AG04450 (cell line): ENCODE data around the gene DAGLA. TPM values are rescaled to one million over a fixed set of nuclear protein-coding genes. Genes with fewer than 3 reads are reported as not detected.

ENCODE experiments used
- CTCF ChIA-PET: fragments of 300-600, 350-600 bp; formaldehyde crosslinking; extraction: SDS; loops from one replicate; lab custom pipeline; 2022; ENCODE audit warnings: antibody characterized with exemption, inconsistent platforms; lab: Charles Lee
- POLR2A ChIA-PET: fragments of 350-600 bp; formaldehyde crosslinking; extraction: SDS; loops from one replicate; lab custom pipeline; 2021; ENCODE audit warnings: antibody characterized with exemption, inconsistent platforms; lab: Yijun Ruan, JAX
- DNase-seq: peaks from one replicate; pipeline ENCODE4 v3.0.0-alpha.2; 2011; ENCODE audit warnings: low read depth, low spot score
- H3K27ac ChIP-seq: one replicate; pipeline ENCODE4 v1.5.1; 2012; ENCODE audit warnings: low read depth, low read length, control low read depth
- H3K27me3 ChIP-seq: one replicate; pipeline ENCODE4 v1.6.0; 2012; ENCODE audit warnings: low read length; ENCODE audit not compliant: control insufficient read depth, insufficient read depth
- H3K4me3 ChIP-seq: 2 replicates; pipeline ENCODE4 v1.5.1; 2011; ENCODE audit warnings: mild to moderate bottlenecking, low read depth, low read length, control low read depth
- H3K9me3 ChIP-seq: 2 replicates; pipeline ENCODE4 v1.5.1; 2012; ENCODE audit warnings: low read length; ENCODE audit not compliant: control insufficient read depth, insufficient read depth
- polyA plus RNA-seq: library from polyadenylated mRNA; depleted of rRNA; stranded (reverse); fragments of >200 nt; gene quantifications from 2 replicates; pipeline ENCODE4 v1.2.3, GENCODE V29; 2011
- TF ChIP-seq, protein P1 (sequence below): IDR thresholded peaks from 2 replicates; pipeline ENCODE4 v1.5.1; 2011; ENCODE audit warnings: low read depth, low read length, control low read depth, inconsistent platforms

DAGLA gene
- polyA plus RNA-seq, 1 experiment = 1.1 TPM

DNA sequence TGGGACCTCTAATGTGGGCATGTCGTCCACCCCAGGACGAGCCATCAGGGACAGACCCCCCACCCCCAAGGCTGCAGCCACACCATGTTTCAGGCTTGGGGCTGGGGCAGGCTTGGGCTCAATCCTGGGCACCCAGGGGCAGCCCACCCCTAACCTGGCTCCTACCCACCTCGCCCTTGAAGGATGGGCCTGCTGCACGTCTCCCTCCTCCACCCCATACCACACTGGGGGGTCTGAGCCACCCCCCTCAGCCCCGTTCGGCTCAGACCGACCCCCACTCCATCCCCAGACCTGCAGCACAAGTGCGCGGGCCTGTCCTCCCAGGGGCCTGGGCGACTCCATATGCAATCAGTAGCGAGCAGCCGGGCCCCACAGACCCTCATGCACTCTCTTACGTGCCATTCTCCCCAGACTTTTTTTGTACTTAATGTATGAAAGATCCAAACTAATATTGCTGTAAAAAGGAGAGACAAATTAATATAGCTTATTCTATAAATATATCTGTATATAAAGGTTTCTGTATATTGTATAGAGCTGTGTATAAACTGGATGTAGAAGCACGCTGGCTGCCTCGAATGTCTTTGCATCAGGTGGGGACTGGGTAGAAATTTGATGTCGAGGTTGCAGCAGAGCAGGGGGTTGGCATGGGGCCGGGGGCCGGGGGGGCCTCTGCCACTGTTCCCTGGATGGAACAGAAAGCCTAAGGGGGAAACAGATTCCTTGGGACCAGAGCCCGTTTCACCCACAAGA is 66.4 kb downstream of the DAGLA start:
- no peak for DNase-seq
- POLR2A ChIA-PET = interaction anchor here (1.9 kb wide), 1 partner anchor 13 kb away, joined by 7 read pairs; no protein-coding TSS in a partner anchor
- no peak overlapping the region for H3K27ac ChIP-seq
- TF ChIP-seq, protein P1, sequence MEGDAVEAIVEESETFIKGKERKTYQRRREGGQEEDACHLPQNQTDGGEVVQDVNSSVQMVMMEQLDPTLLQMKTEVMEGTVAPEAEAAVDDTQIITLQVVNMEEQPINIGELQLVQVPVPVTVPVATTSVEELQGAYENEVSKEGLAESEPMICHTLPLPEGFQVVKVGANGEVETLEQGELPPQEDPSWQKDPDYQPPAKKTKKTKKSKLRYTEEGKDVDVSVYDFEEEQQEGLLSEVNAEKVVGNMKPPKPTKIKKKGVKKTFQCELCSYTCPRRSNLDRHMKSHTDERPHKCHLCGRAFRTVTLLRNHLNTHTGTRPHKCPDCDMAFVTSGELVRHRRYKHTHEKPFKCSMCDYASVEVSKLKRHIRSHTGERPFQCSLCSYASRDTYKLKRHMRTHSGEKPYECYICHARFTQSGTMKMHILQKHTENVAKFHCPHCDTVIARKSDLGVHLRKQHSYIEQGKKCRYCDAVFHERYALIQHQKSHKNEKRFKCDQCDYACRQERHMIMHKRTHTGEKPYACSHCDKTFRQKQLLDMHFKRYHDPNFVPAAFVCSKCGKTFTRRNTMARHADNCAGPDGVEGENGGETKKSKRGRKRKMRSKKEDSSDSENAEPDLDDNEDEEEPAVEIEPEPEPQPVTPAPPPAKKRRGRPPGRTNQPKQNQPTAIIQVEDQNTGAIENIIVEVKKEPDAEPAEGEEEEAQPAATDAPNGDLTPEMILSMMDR = no peak
- no peak overlapping the region for H3K4me3 ChIP-seq
- no peaks in the 10 kb centered on the region; the same call in 1 of the 2 replicates for H3K9me3 ChIP-seq
- no peaks in the 10 kb centered on the region for H3K27me3 ChIP-seq
- CTCF ChIA-PET = interaction anchor here (0.6 to 6.9 kb wide), 15 partner anchors 9 to 432 kb away, joined by 3 to 54 read pairs (median 7); partner anchors contain the start of gene TMEM258

GRCh38 chr11:61747192-61747966 is 67.2 kb downstream of the DAGLA start:
- Histone ChIP-seq H3K27ac (no peak overlapping the region), H3K9me3 (no peaks in the 10 kb centered on the region; the same call in 1 of the 2 replicates), H3K4me3 (no peak overlapping the region), H3K27me3 (no peaks in the 10 kb centered on the region)
- ChIA-PET POLR2A (interaction anchor here (0.8 to 1.9 kb wide), 2 partner anchors 14 to 45 kb away, joined by 3 to 7 read pairs; partner anchors contain the start of genes FEN1 and TMEM258), CTCF (interaction anchor here (0.6 to 6.9 kb wide), 21 partner anchors 10 to 432 kb away, joined by 3 to 54 read pairs (median 5); partner anchors contain the start of gene TMEM258)
- no peak for DNase-seq
- TF ChIP-seq, protein P1 = peak; percentile 93

GRCh38 chr11:61747967-61748285 is 67.7 kb downstream of the DAGLA start:
- no peak overlapping the region for H3K4me3 ChIP-seq
- no peak overlapping the region for H3K27ac ChIP-seq
- H3K9me3 ChIP-seq = no peaks in the 10 kb centered on the region; the same call in 1 of the 2 replicates
- peaks cover under 1% of the 10 kb centered on the region for H3K27me3 ChIP-seq
- TF ChIP-seq, protein P1 = no peak
- ChIA-PET POLR2A (interaction anchor here (0.8 to 1.9 kb wide), 2 partner anchors 14 to 45 kb away, joined by 3 to 7 read pairs; partner anchors contain the start of genes FEN1 and TMEM258), CTCF (interaction anchor here (0.7 to 6.9 kb wide), 14 partner anchors 11 to 362 kb away, joined by 3 to 54 read pairs (median 6); partner anchors contain the start of gene TMEM258)
- DNase-seq = no peak

DNA sequence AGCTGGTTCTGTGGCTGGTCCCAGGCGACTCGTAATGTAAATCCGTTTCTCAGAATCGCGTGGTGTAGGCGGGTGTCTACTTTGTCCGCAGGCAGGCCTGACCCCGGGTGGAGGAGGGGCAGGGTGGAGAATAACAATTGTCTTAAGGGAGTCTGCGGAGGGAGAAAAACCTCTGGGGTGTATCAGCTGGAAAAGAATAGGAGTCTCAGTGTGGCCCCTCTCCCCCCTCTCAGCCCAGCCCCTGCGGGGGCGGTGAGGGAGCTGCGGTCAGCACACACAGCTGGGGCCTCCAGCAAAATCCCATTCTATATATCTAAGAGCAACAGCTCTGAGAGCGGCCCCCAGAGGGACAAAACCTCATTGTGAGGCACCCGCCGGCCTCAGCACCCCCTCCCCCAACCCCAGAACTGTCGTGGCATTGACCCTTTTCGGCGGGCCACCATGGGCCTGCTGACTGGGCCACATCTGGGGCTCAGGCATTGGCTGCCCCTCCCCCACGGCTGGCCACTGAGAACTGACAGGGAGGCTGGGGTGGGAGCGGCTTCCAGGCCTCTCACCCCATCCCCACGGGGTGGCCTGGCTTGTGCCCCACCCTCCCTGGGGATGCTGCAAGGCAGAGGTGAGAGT is 69.5 kb downstream of the DAGLA start:
- Histone ChIP-seq H3K27ac (no peak overlapping the region), H3K4me3 (no peak overlapping the region)

More for the DNA sequence above, 69.5 kb downstream of the DAGLA start:
- Histone ChIP-seq H3K27me3 (peaks cover 5% of the 10 kb centered on the region), H3K9me3 (no peaks in the 10 kb centered on the region; the same call in 1 of the 2 replicates)
- TF ChIP-seq, protein P1 = no peak
- ChIA-PET CTCF (interaction anchor here (0.7 to 6.9 kb wide), 7 partner anchors 16 to 359 kb away, joined by 3 to 54 read pairs (median 4); no protein-coding TSS in a partner anchor), POLR2A (interaction anchor here (0.6 kb wide), 1 partner anchor 41 kb away, joined by 5 read pairs; no protein-coding TSS in a partner anchor)
- DNase-seq = no peak
